Endothelial cell of hepatic sinusoid (primary cell): ENCODE data around the gene CALR.
"Not testable (repeated sequence)": the region's sequence is repeated elsewhere in the genome, so short reads cannot be mapped to it uniquely, and the experiment has no call there.

Source experiments
- in situ Hi-C: cut with HindIII; loops from 2 replicates; pipeline ENCODE4 v1.10.0; 2017; ENCODE audit warnings: low sequenced_read_pairs

CALR gene

DNA sequence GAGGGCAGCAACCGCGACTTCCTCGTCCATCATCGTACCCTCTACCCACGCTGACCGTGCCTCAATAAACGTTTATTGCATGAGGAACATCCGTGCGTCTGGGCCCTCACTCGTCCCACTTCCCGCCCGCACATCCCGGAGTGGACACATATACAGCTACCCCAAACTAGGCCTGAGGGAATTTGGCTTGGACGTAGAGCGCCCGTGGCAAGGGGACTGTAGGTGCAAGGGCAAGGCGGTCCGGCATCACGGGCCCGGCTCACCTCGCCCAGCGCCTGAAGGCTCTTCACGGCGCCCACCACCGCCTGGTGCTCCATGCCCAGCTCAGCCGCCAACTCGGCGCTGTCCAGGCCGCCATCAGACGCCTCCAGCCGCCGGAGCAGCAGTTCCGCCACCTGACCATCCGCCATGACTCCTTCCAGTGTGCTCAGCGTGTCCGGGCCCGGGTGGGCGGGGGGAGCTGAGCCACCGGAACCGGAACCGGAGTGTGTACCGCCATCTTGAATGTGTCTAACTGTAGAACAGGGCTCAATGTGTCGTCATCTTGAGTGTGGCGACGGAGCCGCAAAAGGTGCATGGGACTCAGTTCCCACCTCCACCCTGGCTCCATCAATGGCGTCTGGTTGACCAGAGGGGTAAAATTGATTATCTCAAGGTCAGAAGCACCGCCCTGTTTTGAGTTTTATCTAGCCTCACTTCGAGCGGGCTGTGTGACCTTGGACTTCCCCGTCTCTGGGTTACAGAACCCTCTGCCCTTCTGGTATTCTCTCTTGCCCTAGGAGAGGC lies 4.9 kb upstream of the CALR start, which contains the start of gene FARSA:
FARSA (minus strand) TSS at position 425 of the 786 bp plus-strand sequence; CDS start at position 410, 15 bp downstream.
- in situ Hi-C loops: no loop called here

DNA sequence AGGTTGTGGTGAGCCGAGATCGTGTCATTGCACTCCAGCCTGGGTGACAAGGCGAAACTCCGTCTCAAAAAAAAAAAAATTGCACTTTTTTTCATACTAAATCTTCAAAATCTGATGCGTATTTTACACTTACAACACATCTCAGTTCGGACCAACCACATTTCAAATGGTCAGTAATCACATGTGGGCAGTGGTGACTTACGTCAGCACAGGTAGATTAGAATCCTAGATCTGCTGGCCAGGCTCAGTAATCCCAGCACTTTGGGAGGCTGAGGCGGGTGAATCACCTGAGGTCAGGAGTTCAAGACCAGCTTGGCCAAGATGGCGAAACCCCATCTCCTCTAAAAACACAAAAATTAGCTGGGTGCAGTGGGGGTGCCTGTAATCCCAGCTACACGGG lies 3.3 kb upstream of the CALR start:
- in situ Hi-C loops: no loop called here

DNA sequence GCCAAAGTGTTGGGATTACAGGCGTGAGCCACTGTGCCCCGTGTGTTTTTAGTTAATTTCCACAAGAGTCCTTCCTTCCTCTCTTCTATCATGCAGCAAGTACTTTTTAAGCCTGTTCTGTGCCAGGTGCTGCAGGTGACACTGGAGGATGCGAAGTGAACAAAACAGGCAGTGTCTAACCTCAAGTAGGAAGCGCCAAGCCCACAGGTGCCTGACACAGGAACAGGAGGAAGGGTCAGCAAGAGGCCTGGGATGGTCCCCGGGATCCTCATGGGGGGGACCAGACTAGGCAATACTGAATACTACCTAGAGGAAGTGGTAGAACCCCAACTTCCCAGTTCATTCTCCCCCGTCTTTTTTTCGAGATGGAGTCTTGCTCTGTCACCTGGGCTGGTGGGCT lies 1.8 kb upstream of the CALR start:
- in situ Hi-C loops: no loop called here

GRCh38 chr19:12937093-12937926 lies 1.1 kb upstream of the CALR start:
- in situ Hi-C loops: no loop called here

DNA sequence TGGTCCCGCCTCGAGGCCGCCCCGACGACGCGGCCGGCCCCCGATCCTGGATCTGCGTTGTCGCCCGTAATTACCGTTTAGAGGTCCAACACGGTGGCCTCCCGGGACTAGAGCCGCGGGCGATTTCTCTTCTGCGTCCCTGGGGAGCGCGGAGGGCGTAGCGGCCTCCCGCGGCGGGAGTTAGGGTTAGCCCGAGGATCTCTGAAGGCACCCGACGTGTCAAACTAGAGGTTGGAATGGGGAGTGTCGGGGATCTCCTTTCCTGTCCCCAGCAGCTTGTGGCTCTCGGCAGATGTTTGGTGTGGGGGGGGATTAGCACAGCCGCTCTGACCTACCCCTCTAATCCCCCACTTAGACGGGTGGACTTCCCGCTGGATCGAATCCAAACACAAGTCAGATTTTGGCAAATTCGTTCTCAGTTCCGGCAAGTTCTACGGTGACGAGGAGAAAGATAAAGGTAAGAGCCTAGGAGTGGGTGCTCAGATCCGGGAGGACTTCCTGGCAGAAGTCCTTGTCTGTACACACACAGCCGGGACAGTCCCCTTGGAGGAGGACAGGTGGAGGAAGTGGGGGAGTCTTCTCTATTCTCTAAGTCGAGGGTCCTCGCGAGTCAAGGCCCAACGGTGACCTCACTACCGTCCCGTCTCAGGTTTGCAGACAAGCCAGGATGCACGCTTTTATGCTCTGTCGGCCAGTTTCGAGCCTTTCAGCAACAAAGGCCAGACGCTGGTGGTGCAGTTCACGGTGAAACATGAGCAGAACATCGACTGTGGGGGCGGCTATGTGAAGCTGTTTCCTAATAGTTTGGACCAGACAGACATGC lies 581 bp downstream of the CALR start:
- in situ Hi-C loops: no loop called here

DNA sequence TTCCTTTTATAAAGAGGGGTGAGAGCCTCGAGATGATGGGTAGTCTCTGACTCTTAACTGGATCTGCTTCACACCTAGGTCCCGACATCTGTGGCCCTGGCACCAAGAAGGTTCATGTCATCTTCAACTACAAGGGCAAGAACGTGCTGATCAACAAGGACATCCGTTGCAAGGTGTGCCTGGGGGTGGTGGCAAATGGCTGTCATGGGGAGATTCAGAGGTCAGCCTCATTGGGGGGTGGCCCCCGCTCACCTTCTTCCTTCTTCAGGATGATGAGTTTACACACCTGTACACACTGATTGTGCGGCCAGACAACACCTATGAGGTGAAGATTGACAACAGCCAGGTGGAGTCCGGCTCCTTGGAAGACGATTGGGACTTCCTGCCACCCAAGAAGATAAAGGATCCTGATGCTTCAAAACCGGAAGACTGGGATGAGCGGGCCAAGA lies 1.6 kb downstream of the CALR start:
- in situ Hi-C loops: no loop called here

DNA sequence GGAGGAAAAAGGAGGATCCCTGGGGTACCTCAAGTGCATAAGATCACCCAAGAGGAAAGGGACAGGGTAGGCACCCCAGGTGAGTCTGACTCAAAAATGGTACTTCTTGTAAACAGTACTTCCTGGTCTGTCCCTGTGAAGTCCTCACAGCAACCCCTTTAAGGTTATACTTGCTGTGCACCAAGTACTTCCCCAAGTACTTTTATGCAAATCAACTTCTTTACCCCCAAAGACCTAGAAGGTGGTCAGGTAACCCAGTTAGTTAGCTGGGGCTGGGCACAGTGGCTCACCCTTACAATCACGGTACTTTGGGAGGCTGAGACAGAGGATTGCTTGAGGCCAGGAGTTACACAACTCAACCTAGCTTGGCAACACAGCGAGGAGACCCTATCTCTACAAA lies 2.5 kb downstream of the CALR start:
- in situ Hi-C loops: no loop called here

GRCh38 chr19:12943437-12944044 lies 5.1 kb downstream of the CALR start:
- in situ Hi-C loops: no loop called here

GRCh38 chr19:12944104-12944674 lies 5.8 kb downstream of the CALR start:
- in situ Hi-C loops: no loop called here

- in situ Hi-C loops: no loop called here
These were observed 7.2 kb downstream of the CALR start, which contains the start of gene RAD23A for GRCh38 chr19:12945479-12946091. RAD23A (plus strand) TSS chr19:12945862; CDS start chr19:12945949, 87 bp downstream.

- in situ Hi-C loops: no loop called here
These were observed 7.8 kb downstream of the CALR start for GRCh38 chr19:12946092-12946721.

DNA sequence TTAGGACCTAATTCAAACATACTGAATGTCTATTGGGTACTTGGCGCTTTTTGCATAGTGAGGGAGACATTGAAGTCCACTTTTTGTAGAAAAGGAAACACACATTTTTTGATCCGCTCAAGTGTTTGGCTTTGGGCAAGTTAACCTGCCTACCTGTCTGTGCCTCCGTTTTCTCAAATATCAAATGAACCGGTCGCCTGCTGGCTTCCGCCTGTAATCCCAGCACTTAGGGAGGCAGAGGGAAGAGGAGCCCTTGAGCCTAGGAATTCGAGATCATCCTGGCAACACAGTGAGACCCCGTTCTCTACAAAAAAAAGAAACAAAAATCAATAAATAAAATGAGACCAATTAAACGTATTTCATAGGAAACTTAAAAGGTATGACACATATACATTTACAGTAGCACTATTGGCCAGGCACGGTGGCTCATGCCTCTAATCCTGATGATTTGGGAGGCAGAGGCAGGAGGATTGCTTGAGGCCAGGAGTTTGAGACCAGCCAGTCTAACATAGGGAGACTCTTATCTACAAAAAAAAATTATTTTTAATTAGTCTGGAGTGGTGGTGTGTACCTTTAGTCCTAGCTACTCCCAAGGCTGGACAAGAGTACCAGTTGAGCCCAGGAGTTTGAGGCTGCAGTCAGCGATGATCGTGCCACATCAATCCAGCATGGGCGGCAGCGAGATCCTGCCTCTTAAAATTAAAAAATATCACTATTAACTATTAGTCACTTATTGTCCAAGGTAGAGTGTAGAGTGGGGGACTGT lies 8.5 kb downstream of the CALR start:
- in situ Hi-C loops: no loop called here

DNA sequence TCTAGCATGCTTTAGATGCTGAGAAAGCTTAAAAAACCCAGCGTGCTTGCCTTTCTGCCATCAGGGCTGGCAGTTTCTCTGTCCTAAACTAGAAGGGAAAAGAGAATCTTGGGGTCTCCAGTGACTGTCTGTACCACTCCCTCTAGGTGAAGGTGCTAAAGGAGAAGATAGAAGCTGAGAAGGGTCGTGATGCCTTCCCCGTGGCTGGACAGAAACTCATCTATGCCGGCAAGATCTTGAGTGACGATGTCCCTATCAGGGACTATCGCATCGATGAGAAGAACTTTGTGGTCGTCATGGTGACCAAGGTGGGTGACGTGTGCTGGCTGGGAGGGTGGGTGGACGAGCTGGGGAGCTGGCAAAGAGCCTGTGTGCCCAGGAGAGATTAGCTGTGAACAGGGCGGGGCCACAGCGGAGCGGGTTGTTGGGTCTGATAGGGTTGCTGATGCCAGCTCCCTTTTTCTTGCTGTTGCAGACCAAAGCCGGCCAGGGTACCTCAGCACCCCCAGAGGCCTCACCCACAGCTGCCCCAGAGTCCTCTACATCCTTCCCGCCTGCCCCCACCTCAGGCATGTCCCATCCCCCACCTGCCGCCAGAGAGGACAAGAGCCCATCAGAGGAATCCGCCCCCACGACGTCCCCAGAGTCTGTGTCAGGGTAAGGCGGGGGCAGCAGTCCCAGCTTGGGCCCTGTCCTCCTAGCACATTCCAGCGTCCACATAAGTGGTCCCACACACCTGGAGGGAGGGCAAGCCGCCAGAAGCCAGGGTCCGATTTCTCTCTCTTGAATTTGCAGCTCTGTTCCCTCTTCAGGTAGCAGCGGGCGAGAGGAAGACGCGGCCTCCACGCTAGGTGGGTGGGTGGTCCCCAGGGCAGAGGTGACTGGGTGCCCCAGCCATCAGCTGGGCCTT lies 9.5 kb downstream of the CALR start:
- in situ Hi-C loops: no loop called here

GRCh38 chr19:12948612-12949362 lies 10.4 kb downstream of the CALR start:
- in situ Hi-C loops: no loop called here

DNA sequence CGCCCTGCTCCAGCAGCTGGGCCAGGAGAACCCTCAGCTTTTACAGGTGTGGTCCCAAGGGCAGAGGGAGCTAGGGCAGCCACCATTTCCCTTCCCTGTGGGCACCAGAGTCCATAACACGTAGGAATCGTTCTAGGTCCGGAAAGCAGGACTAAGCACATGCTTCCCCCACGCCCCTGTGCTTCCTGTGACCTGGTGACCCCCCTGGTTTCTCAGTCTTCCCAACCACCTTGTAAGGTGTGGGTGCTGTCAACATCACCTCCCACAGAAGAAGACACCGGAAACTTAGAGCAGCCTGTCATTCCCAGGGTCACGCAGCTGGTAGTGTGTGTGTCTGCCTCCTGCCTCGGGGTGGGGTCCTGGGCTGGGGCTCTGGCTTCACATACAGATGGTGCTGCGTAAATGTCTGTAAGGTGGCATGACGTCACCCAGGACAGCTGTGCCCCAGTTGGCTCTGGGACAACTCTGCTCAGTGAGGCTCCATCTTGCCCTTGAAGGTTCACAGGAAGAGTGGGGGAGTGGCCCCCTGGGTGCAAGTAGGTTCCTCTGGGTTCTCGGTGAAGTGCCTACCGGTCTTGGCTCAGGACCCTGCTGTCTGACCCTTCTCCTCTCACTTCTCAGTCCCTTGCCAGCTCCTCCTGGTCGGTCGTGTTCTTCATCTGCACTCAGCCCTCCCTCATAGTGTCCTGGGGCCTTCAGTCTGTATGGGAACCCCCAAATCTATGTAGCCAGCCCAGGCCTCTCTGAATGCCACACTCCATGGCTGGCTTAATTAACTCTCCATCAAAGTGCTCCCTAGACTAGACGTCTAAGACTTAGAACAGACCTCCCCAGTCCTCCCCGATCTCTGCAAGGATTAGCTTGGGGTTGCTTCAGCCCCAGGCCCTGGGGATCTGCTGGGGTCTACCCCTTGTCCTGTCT lies 11.2 kb downstream of the CALR start:
- in situ Hi-C loops: no loop called here

DNA sequence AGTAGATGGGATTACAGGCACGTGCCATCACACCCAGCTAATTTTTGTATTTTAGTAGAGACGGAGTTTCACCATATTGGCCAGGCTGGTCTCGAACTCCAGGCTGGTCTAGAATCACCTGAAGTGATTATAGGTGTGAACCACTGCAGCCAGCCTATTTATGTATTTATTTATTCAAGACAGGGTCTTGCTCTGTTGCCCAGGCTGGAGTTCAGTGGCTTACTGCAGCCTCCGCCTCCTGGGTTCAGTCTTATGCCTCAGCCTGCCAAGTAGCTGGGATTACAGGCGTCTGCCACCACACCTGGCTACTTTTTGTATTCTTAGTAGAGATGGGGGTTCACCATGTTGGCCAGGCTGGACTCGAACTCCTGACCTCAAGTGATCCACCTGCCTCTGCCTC lies 13.6 kb downstream of the CALR start:
- in situ Hi-C loops: not testable (repeated sequence)
